Testis (tissue), 2 donors: ENCODE results near the gene ESR2.

Experiments
- CTCF ChIP-seq, 3 experiments: fragments of 450-650 bp in 2 of 3; fragments of 200-600 bp in 1 of 3; sonication (generic) in 1 of 3; IDR thresholded peaks; one replicate each; pipeline ENCODE4 v1.5.1; 2016 to 2019; ENCODE audit warnings: antibody characterized with exemption in 3 of 3, mild to moderate bottlenecking in 2 of 3, moderate library complexity in 1 of 3
- POLR2A ChIP-seq: fragments of 450-650 bp; IDR thresholded peaks from one replicate; pipeline ENCODE4 v1.6.1; 2017; ENCODE audit warnings: antibody characterized with exemption, mild to moderate bottlenecking, moderate library complexity

GRCh38 chr14:64220466-64220865, 73.7 kb downstream of the ESR2 start:
- TF ChIP-seq POLR2A, result no peak
- no peak for TF ChIP-seq CTCF (IDR thresholded peaks at IDR 0.05)
